Ammon's horn (tissue), 1 donor: ENCODE measurements around the gene ZBTB7A.

Experiments
- DNase-seq: peaks from one replicate; pipeline ENCODE4 v3.0.0-alpha.2; 2016; ENCODE audit warnings: low spot score

Gene ZBTB7A

GRCh38 chr19:4054441-4055208 is 12.1 kb downstream of the ZBTB7A start:
- DNase-seq, result no peak

- no peak for DNase-seq
Measured at GRCh38 chr19:4053423-4054324, 13.0 kb downstream of the ZBTB7A start.

DNA sequence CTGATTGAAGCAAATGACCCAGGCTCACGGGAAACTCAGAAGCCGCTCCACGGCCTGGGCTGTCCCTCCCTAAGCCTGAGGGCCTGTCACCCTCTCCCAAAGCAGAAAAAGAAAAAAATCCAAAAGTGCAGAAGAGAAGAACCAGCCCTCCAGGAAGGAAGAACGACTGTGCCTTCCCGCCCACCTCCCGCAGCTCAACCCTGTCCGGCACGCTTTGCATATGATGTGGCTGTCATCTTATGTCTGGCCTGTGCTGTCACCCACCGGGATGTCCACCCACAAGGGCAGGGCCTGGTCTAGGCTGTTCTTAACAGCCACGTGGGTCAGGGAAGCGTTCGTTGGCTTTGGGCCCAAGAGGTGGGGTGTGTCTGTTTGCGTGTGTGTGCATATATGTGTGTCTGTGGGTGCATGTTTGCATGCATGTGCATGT is 13.7 kb downstream of the ZBTB7A start:
- no peak for DNase-seq

GRCh38 chr19:4052114-4052992 is 14.3 kb downstream of the ZBTB7A start:
- DNase-seq, result no peak

DNA sequence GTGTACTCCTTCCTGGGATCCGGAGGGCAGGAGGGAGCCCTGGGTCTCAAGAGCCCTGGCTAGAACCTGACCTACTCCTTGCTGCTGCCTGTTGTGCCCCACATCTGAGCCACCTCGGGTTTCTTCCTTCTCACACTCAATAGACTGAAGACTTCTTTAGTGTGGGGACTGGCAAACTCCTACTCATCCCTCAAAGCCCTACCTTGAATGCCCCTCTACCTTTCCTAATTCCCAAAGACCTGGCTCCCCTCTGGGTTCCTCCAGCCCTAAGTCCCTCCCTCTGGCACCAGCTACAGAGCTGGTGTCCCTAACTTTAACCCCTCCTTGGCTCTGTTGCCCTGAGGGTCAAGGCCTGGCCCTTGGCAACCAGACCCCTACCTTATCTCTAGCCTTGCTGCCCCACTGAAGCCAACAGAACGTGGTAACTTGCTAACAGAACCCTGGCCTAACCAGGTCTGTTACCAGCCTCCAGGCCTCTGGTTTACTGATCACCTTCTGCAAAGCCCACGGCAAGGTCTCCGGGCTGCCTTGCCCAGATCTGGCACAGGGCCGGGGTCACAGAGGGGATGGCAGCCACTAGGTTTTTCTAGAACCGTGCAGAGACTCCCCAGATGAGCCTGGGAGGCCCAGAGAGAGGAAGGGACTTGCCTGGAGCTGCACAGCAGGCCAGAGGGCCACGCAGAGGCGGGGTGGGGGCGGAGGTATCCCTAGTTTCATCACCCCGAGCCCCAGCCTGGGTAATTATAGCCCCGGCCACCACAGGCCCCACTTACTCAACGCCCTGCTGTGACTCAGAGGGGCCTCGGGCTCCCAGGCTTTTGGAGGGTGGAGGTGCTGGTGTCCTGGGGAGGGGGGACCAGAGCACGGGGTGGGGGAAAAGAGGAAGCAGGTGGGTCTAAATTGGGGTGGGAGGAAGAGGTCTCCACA is 15.3 kb downstream of the ZBTB7A start:
- DNase-seq, result no peak

- no peak for DNase-seq
Measured at GRCh38 chr19:4049432-4049831, 17.3 kb downstream of the ZBTB7A start.

DNA sequence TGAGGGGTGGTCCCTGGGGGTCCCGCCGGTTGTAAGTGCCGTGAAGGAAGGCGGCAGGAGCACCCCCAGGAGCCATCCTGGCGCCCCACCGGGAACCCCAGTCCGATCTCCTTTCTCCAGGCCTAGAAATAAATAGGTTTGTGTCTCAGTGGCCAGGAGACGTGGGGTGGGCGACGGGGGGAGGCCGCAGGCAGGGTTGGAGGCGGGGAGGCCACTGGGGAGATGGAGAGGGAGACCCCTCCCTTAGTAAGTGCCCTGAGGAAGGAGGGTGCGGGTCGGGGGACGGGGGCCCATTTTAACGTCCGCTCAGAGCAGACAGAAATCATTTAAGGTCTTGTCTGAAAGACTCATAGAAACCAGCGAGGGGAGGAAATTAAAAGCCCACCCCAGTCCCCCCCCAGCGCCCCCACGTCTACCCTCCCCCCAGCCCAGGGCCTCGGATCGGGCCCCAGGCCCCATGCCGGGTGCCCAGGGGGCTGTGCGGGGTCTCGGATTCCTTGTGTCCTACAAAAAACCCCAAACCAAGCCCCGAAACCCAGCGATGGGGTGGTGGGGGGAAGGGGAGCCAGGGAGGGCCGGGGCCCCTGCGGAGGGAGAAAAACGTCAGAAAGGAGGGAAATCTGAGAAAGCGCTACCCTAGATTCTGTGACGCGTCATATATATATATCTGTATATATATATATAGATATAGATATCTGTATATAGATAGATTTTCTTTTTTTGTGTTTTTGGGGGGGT is 19.6 kb downstream of the ZBTB7A start:
- DNase-seq, result no peak

- DNase-seq, result no peak
Measured at GRCh38 chr19:4046362-4046691, 20.4 kb downstream of the ZBTB7A start.

DNA sequence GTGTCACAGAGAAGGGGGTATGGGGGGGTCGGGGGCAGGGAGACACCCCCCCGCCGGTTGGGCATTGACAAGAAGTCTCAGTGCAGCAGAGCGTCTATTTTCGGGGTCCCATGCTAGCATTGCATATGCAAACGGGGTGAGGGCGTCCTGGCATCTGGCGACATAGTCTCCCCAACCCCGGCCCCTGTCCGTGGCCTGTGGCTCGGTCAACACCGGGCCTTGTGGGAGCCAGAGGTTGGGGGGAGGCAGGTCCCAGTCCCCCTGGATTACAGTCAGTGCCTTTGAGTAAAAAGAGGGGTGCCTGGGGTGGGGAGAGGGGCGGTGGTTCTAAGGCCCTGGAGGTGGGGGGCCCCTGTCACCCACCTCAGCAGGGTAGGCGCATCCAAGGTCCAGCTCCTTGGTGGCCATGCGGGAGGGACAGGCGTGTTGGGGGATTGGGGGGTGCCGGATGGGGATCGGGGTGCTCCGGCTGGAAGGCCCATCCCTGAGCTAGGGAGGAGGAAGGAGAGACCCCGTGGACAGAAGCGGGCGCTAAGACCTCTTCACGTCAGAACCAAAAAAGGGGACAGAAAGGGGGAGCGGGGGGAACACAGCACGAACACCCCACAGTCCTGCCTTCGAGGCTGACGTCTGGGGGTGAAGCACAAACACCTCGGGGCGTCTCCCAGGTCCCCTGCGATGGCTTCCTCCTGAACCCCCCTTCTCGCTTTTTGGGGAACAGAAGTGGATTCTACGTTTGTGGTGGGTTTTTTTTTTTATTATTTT is 20.9 kb downstream of the ZBTB7A start:
- no peak for DNase-seq

- no peak for DNase-seq
Measured at GRCh38 chr19:4044990-4045465, 21.7 kb downstream of the ZBTB7A start.

- DNase-seq, result no peak
Measured at GRCh38 chr19:4043966-4044715, 22.6 kb downstream of the ZBTB7A start.

DNA sequence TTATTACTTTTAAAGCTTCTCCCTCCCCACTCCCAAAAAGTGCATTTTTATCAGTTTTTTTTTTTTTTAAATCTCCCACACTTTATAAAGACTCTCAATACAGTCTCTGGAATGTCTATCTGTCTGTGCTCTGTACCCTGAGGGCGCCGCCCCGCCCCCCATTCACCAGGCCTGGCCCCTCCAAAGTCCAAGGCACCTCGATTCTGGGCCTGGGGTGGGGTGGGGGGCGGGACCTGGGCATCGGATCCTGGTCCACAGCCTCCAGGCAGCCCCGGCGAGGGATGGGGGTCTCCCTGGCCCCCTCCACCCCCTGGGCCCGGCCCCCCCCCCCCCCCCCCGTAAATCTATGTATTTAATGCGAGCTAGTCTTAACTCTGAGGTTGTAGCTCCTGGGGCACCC is 23.3 kb downstream of the ZBTB7A start:
- DNase-seq, result no peak

- no peak for DNase-seq
Measured at GRCh38 chr19:4042731-4043082, 24.0 kb downstream of the ZBTB7A start.

DNA sequence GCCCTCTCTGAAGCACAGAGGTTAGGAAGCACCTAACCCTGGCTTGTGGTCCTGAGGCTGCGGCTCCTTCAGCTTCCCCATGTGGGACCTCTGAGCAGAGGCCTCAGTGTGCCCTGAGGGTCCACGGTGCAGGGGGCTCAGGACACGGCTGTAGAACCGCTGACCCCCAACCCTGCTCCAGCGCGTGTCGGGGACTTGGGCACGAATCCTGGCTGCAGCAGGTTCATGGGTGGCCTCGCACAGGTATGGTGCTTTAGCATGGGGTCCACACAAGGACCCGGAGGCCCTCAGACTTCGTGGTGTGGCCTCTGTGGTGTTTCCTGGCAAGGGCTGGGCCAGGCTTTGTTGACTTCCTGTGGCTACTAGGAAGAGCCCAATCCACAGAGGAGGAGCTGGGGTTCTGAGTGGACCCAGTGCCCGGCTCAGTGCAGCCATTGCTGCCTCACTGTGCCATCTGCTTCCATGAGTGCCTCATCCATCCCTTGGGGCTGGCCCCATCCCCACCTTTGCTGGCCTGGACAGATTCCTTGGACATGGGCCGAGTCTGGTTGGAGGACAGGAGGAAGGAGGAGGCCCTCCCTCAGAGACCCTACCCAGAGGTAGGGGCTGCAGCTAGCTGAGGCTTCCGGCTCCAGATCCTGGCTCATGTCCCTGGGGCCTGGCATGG is 24.5 kb downstream of the ZBTB7A start:
- DNase-seq, result no peak

- DNase-seq, result no peak
Measured at GRCh38 chr19:4038661-4039423, 27.9 kb downstream of the ZBTB7A start.

GRCh38 chr19:4038057-4038456 is 28.6 kb downstream of the ZBTB7A start:
- DNase-seq, result no peak

- no peak for DNase-seq
Measured at GRCh38 chr19:4037301-4037949, 29.3 kb downstream of the ZBTB7A start.
